LoVo (cell line): Measurements from ENCODE around the gene PCSK4.
"Not testable (repeated sequence)": the region's sequence is repeated elsewhere in the genome, so short reads cannot be mapped to it uniquely, and the experiment has no call there.

Source experiments
- DNase-seq: peaks from one replicate; pipeline ENCODE4 v3.0.0-alpha.2; 2016; ENCODE audit warnings: low spot score

Gene PCSK4

GRCh38 chr19:1522061-1522460 is 31.9 kb upstream of the PCSK4 start:
- DNase-seq: no peak

DNA sequence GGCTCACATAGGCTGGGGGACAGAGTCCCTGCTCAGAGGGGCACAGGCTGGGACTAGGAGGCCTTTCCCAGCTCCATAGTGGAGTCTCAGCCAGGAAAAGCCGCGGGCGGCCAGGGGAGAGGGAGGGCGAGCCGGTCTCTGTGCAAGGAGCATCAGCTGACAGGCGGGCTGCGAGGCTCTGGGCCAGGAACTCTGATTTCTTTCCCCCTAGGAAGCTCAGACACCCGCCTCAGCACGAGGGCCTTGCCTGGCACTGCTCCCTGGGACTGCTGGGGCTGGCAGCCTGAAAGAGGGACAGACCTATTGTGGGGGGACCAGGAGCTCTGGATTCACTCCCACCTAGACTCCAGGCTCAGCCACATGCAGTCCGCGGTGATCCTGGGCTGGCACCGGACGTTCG is 31.5 kb upstream of the PCSK4 start:
- DNase-seq: no peak

- DNase-seq: no peak
Measured at GRCh38 chr19:1520203-1520780, 30.1 kb upstream of the PCSK4 start.

DNA sequence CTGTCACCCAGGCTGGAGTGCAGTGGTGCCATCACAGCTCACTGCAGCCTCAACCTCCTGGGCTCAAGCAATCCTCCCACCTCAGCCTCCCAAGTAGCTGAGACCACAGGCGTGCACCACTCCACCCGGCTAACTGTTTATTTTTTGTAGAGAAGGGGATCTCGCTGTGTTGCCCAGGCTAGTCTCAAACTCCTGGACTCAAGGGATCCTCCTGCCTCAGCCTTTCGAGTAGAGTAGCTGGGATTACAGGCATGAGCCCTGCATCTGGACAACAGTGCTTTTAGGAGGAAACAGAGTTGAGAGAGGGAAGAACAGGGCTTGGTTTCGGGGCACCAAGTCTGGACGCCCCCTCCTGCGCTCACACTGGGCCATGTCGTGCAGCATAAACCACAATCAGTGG is 29.7 kb upstream of the PCSK4 start:
- not testable (repeated sequence) for DNase-seq

DNA sequence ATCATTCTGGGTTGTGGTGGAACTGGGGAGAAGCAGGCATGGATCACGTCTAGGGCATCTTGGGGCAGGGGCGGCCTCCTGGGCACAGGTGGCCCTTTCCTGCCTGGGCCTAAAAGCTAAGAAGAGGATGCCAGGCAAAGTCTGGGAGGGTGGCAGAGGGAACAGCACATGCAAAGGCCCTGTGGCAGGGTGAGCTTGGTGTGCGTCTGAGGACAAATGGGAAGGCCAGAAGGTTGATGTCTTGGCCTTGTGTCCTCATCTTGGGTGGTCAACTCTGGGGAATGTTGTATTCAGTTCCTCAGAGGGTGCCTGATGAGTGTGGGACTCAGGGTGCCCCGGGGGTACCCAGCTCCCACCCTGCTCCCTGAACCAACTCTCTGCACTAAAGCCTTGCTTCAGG is 28.3 kb upstream of the PCSK4 start:
- no peak for DNase-seq

DNA sequence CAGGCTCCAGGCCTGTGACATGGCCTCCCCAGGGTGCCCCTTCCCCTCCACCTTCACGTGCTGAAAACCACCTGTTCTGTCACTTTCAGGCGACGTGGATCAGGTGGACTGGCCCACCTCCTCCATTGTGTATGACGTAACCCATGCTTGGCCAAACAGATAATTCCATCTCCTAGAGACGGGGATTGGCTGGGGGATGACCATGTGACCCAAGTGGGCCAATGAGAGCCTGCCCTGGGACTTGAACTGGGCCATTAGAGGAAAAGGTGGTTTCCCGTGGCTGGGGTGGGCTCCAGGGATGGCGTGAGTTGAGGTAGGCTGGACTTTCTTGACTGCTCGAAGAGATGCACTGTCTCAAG is 26.2 kb upstream of the PCSK4 start:
- DNase-seq: no peak

- DNase-seq: no peak
Measured at GRCh38 chr19:1514986-1515721, 25.0 kb upstream of the PCSK4 start.

GRCh38 chr19:1514295-1514661 is 24.1 kb upstream of the PCSK4 start:
- DNase-seq: no peak

DNA sequence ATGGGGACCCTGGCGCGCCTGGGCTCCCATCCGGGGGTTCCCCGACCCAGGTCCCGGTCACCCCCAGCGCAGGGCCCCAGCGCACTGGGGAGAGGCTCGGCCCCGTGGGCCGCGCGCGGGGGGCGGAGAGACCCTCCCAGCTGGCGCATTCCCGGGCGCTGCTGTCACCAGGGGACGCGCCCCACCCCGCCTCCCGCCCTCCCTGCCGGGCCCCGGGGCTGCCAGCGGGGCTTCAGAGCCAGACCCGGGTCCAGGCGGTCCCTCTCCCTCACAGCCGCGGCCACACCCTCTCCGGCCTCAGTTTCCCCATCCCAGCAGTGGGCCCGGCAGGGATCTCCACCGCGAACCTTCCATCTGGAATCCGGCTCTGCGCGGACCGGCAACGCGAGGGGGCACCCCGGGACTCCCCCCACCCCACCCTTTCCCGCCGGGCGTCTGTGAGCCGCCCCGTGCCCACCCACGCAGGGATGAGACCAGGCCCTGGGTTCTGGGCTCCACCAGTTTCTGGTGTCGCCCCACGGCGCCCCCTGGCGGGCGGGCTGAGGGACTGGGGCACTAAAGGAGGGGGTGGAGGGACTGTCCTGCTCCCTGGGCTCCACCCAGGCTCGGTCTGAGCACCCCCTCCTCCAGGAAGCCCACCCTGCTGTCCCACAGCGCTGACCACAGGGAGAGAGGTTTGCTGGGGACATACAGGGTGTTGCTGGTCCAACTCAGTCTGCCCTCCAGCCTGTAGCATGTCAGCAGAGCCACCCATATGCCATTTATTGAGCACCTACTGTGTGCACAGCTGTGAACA is 23.5 kb upstream of the PCSK4 start:
- DNase-seq: peak; percentile 46

DNA sequence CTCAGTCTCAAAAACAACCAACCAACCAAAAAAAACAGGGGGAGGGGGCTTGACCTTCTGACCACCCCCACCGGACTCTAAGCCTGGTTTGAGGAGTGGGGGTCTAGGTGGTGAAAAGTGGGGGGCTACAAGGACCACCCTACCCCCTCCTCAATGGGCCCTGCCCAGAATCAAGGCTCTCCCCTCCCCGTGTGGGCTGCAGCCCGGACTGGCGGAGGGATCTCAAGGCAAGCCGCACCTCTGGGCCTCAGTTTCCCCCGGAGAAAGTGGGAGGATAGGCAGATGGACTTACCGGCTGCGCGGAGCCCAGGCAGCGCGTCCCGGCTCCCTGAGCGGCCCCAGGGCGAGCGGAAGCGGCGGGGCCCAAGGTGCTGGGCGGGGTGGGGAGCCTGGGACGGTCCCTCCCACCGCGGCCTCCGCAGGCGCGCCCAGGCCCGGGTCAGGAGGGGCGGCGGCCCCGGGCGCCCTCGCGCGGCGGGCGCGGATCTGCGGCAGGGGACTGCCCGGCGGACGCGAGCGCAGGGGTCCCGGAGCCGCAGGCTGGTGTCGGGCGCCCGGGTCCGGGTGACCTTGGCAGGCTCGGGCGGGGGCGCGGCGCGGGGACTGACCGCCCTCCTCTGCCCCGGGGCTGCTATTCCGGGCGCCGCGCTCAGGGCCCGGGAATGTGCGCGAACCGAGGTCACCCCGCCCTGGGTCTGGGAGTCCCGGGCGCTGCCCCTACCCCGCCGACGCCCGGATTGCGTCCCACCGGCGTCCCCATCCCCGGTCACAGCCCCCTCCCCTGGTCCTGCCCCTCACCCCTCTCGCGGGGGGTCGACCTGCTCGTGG is 22.7 kb upstream of the PCSK4 start, which contains the start of gene ADAMTSL5:
ADAMTSL5 (minus strand) TSS at position 349 of the 828 bp plus-strand sequence. CDS start 2,076 bp downstream, outside the sequence.
- peak; percentile 85 for DNase-seq

GRCh38 chr19:1511318-1512317 is 21.5 kb upstream of the PCSK4 start:
- DNase-seq: no peak

GRCh38 chr19:1510807-1511206 is 20.7 kb upstream of the PCSK4 start:
- no peak for DNase-seq

DNA sequence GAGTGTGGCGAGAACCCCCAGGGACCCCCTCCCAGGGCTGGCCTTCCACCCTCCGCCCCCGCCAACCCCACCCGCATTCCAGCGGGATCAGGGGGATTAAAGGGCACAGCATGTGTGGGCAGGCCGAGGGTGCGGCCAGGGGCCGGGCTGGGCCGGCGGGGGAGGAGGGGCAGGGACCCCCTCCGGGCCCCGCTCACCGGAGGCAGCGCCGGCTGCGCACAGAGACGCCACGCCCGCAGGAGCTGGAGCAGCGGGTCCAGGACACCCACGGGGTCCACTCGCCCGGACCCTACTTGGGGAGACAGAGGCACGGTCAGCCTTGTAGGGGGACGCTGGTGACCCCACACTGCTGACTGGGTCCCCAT is 20.3 kb upstream of the PCSK4 start:
- no peak for DNase-seq

- DNase-seq: no peak
Measured at GRCh38 chr19:1509602-1510441, 19.7 kb upstream of the PCSK4 start.

DNA sequence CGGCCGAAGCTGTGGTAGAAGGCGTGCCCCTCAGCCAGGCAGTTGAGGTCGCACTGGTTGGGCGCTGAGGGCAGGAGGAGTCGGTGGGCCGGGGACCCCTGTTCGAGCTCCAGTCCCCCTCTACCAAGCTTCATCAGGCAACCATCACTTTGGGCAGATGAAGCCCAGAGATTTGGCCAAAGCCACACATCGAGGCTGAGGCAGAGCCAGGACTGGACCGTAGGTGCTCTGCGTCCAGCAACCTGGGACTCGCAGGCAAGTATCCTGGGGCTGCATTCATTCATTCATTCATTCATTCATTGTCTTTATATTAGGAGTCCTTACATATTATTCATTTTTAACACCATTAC is 18.3 kb upstream of the PCSK4 start:
- no peak for DNase-seq

GRCh38 chr19:1507763-1508506 is 17.8 kb upstream of the PCSK4 start:
- peak; percentile 84 for DNase-seq

DNA sequence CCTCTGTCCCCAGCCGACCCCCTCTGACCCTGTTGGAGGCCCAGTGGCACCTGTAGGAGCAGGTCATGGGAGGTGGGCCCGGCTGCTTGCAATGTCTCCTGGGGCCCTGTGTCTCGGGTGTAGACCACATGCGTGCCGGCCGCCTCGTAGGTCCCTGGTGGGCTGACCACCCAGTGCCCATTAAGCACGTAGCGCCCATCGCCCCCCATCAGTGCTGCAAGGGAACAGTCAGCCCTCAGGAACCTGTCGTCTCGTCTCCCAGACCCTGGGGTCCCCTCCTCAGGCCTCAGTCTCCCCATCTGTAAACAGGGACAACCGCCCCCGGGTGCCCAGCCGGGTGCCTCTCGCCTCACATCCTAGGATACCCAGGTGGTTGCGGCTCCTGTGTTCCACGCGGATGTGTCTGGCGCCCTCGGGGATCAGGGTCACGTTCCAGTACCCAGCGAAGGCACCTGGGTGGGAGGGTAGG is 17.1 kb upstream of the PCSK4 start:
- no peak for DNase-seq

GRCh38 chr19:1505991-1506881 is 16.1 kb upstream of the PCSK4 start:
- DNase-seq: no peak
